ENCODE measurements around the gene NISCH.
"Not testable (repeated sequence)": the region's sequence is repeated elsewhere in the genome, so short reads cannot be mapped to it uniquely, and the experiment has no call there.

Gene NISCH

GRCh38 chr3:52525680-52526561 lies 70.5 kb downstream of the NISCH start:
- in situ Hi-C loops (cut with MboI; ENCODE audit: low pct_unique_long_range_greater_than_20kb, low sequenced_read_pairs, unreplicated experiment): no loop called here
- no peak for DNase-seq (ENCODE audit: low spot score)
- TF ChIP-seq CTCF (IDR thresholded peaks at IDR 0.05; ENCODE audit: extremely low read depth, insufficient read depth, missing control alignments): no peak

DNA sequence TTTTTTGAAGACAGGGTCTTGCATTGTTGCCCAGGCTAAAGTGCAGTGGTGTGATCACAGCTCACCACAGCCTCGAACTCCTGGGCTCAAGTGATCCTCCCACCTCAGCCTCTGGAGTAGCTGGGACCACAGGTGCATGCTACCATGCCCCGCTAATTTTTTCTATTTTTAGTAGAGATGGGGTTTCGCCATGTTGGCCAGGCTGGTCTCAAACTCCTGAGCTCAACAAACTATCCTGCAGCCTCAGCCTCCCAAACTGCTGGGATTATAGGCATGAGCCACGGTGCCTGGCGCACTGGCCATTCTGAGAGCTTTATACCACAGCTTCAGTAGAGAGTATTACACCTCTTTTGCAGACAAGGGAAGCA lies 71.3 kb downstream of the NISCH start:
- in situ Hi-C loops (cut with MboI; ENCODE audit: low pct_unique_long_range_greater_than_20kb, low sequenced_read_pairs, unreplicated experiment): not testable (repeated sequence)

GRCh38 chr3:52527039-52527731 lies 71.8 kb downstream of the NISCH start:
- TF ChIP-seq CTCF (IDR thresholded peaks at IDR 0.05; ENCODE audit: extremely low read depth, insufficient read depth, missing control alignments): no peak
- in situ Hi-C loops (cut with MboI; ENCODE audit: low pct_unique_long_range_greater_than_20kb, low sequenced_read_pairs, unreplicated experiment): no loop called here
- DNase-seq (ENCODE audit: low spot score): no peak

More for the DNA sequence above, 71.3 kb downstream of the NISCH start:
- not testable (repeated sequence) for DNase-seq (ENCODE audit: low spot score)

DNA sequence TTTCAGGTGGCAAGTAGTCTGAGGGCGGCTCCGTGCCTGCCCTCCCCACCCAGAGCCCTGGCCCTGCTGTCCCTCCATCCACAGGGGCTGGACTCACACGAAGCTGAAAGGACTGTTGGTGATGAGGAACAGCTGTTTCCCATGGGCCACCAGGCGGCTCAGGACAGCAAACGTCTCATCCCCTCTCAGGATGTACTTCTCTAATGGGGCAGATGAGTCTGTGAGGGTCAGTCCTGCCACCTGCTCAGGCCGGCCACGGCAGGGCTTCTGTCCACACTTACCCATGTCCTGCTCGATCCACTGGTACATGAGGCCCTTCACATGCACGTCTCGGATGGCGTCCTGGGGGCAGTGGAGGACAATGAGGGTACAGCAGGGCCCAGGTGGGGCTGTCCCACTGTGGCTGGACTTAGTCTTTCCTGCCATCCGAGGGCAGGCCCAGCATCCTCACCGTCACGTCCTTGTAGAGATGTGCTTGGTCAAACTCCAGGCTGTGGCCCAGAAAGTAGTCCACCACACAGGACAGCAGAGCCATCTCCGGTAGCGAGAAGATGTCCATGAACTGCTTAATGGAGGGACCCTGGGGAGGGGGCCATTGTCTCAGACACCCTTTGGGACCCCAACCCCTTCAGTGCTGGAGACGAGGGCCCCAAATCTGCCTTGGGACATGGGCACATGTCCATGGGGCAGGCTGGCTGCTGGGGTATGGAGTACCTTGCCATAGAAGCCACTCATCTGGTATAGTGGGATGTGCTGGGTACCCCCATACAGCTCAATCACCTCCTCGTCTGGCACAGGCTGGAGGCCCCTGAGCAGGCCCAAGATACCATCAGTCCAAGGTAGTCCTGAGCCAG lies 72.6 kb downstream of the NISCH start:
- in situ Hi-C loops (cut with MboI; ENCODE audit: low pct_unique_long_range_greater_than_20kb, low sequenced_read_pairs, unreplicated experiment): no loop called here
- no peak for DNase-seq (ENCODE audit: low spot score)
- TF ChIP-seq CTCF (IDR thresholded peaks at IDR 0.05; ENCODE audit: extremely low read depth, insufficient read depth, missing control alignments): no peak

- DNase-seq (ENCODE audit: low spot score): no peak
- in situ Hi-C loops (cut with MboI; ENCODE audit: low pct_unique_long_range_greater_than_20kb, low sequenced_read_pairs, unreplicated experiment): no loop called here
Measured at GRCh38 chr3:52528586-52529375, 73.4 kb downstream of the NISCH start.

More at GRCh38 chr3:52528586-52529375, 73.4 kb downstream of the NISCH start:
- TF ChIP-seq CTCF (IDR thresholded peaks at IDR 0.05; ENCODE audit: extremely low read depth, insufficient read depth, missing control alignments): no peak

Data from GM13977 (cell line).